GM21825 (cell line): ENCODE results near the gene SEMA4G.
"Not testable (repeated sequence)": the region's sequence is repeated elsewhere in the genome, so short reads cannot be mapped to it uniquely, and the experiment has no call there.

ENCODE experiments used
- ATAC-seq: cut with Tn5 transposase; IDR thresholded peaks from one replicate; pipeline ENCODE4 v1.9.1; 2021; ENCODE audit warnings: mild to moderate bottlenecking, moderate library complexity; ENCODE audit not compliant: unreplicated experiment

Gene SEMA4G

GRCh38 chr10:100970076-100970913 is 991 bp downstream of the SEMA4G start:
- no peak for ATAC-seq

GRCh38 chr10:100970914-100971811 is 1.9 kb downstream of the SEMA4G start:
- ATAC-seq: no peak

GRCh38 chr10:100972115-100972903 is 3.0 kb downstream of the SEMA4G start:
- ATAC-seq: no peak

GRCh38 chr10:100972904-100973535 is 3.7 kb downstream of the SEMA4G start:
- ATAC-seq: no peak

GRCh38 chr10:100975397-100975796 is 6.1 kb downstream of the SEMA4G start:
- ATAC-seq: not testable (repeated sequence)

- no peak for ATAC-seq
These were observed 7.6 kb downstream of the SEMA4G start for GRCh38 chr10:100976906-100977305.

DNA sequence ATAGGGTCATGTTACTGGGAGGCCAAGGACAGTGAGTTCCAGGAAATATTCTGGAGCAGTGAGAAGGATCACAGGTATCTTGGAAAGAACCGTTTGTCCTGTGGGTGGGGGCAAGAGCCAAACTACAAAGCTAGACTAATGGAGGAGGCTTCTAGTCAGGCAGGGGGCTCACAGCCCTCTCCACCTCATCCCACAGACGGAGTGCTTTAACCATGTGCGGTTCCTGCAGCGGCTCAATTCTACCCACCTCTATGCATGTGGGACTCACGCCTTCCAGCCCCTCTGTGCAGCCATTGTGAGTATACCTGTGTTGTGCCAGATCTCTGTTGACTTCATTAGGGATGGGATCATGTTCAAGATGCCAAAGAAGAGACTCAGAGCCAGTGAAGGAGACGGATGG is 8.1 kb downstream of the SEMA4G start:
- ATAC-seq: no peak

GRCh38 chr10:100978121-100978900 is 9.0 kb downstream of the SEMA4G start:
- ATAC-seq: no peak

DNA sequence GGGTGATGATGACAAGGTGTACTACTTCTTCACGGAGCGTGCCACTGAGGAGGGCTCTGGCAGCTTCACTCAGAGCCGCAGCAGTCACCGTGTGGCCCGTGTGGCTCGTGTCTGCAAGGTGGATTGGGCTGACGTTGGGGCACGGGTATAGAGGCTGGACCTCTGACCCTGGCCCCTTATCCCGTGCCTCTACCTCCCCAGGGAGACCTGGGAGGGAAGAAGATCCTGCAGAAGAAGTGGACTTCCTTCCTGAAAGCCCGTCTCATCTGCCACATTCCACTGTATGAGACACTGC is 9.5 kb downstream of the SEMA4G start:
- ATAC-seq: no peak

- ATAC-seq: no peak
These were observed 10.5 kb downstream of the SEMA4G start for GRCh38 chr10:100979791-100980272.

- ATAC-seq: no peak
These were observed 11.0 kb downstream of the SEMA4G start for GRCh38 chr10:100980311-100980710.

DNA sequence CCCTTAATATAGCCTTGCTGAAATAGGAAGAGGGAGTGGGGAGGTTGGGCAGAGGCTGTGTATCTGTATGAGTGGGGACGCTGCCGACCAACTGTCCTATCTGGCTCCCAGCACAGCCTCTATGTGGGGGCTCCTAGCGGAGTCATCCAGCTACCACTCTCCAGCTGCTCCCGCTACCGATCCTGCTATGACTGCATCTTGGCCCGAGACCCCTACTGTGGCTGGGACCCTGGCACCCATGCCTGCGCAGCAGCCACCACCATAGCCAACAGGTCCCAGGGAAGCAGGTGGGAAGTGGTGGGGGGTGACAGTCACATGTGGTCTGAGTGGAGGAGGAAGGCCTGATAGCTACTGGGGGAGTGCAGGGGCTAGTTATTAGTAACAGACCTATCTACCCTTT is 11.4 kb downstream of the SEMA4G start:
- ATAC-seq: no peak

GRCh38 chr10:100981178-100981772 is 12.0 kb downstream of the SEMA4G start:
- ATAC-seq: no peak

GRCh38 chr10:100982916-100983830 is 13.9 kb downstream of the SEMA4G start:
- no peak for ATAC-seq

GRCh38 chr10:100983868-100984671 is 14.8 kb downstream of the SEMA4G start:
- no peak for ATAC-seq

DNA sequence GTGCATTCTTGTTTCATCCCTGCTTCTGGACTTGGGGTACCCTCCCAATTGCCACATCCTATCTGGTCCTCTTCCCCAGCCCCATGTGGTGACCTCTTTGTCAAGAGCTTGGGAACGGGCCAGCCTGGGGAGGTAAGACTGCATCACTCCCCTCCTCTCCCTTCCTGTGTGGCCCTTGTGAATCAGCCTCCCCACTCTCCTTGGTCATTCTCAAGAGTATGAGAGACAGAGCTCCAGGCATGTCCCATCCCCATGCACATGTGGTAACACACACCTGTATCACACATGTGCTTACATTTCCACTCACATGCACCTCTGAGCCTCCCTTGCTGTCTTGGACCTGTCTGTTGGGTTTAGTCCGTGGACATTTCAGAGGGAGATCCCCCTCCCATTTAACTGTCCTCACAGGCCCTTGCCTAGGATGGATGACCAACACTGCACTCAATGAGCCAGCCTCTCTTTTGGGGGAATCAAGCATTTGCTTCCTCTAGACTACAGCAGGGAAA is 15.4 kb downstream of the SEMA4G start:
- no peak for ATAC-seq

- no peak for ATAC-seq
These were observed 16.0 kb downstream of the SEMA4G start for GRCh38 chr10:100985336-100985735.

DNA sequence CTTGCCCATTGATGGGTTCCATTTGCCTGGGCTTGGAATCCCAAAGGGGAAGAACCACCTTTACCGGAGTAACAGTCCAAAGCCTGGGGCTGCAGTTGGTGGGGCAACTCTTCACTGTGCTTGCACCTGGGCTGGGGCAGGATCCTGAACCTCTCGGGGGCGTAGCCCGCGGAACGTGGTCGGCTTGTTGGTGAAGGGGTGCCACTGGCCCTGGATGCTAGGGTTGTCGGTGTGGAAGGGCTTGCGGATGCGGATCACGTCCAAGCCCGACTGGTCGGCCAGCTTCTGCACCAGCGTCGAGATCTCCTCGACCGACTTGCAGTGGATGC is 17.3 kb downstream of the SEMA4G start:
- ATAC-seq: no peak
